Mesendoderm (in vitro differentiated cells): ENCODE results near the gene GCM1. TPM values are rescaled to one million over a fixed set of nuclear protein-coding genes. Genes with fewer than 3 reads are reported as not detected.

Source experiments
- DNase-seq: peaks from one replicate; pipeline ENCODE4 v3.0.0; 2013
- H2AK5ac ChIP-seq: 2 replicates; pipeline ENCODE4 v1.6.1; 2013; ENCODE audit warnings: low read length, inconsistent platforms
- H2BK120ac ChIP-seq: 2 replicates; pipeline ENCODE4 v1.6.1; 2013; ENCODE audit warnings: low read depth, mild to moderate bottlenecking, low read length, moderate library complexity, mixed read lengths
- H2BK15ac ChIP-seq: replicated peaks from 2 replicates; pipeline ENCODE4 v1.6.1; 2013; ENCODE audit warnings: low read depth, mild to moderate bottlenecking, moderate library complexity
- H2BK5ac ChIP-seq: 2 replicates; pipeline ENCODE4 v1.6.1; 2013; ENCODE audit warnings: low read length, inconsistent platforms
- H3K18ac ChIP-seq: 2 replicates; pipeline ENCODE4 v1.6.1; 2013; ENCODE audit warnings: mild to moderate bottlenecking, low read length, mixed read lengths
- H3K23ac ChIP-seq: one replicate; pipeline ENCODE4 v1.6.1; 2013; ENCODE audit warnings: low read length
- H3K27ac ChIP-seq: 2 replicates; pipeline ENCODE4 v1.5.1; 2013; ENCODE audit warnings: low read depth, mild to moderate bottlenecking, inconsistent platforms, low read length, moderate library complexity
- H3K27me3 ChIP-seq: 2 replicates; pipeline ENCODE4 v1.6.1; 2013; ENCODE audit warnings: low read length, control low read depth, mild to moderate bottlenecking, inconsistent platforms; ENCODE audit not compliant: insufficient read depth, poor library complexity
- H3K36me3 ChIP-seq: 2 replicates; pipeline ENCODE4 v1.6.1; 2013; ENCODE audit warnings: low read length, inconsistent platforms; ENCODE audit not compliant: control insufficient read depth, insufficient read depth
- H3K4ac ChIP-seq: one replicate; pipeline ENCODE4 v1.6.1; 2013; ENCODE audit warnings: low read depth, mild to moderate bottlenecking, low read length, moderate library complexity
- H3K4me1 ChIP-seq: 2 replicates; pipeline ENCODE4 v1.6.1; 2013; ENCODE audit warnings: low read depth, low read length, inconsistent platforms; ENCODE audit not compliant: control insufficient read depth
- H3K4me2 ChIP-seq: 2 replicates; pipeline ENCODE4 v1.6.1; 2013; ENCODE audit warnings: low read length
- H3K4me3 ChIP-seq: 2 replicates; pipeline ENCODE4 v1.5.1; 2013; ENCODE audit warnings: mild to moderate bottlenecking, low read length
- H3K56ac ChIP-seq: one replicate; pipeline ENCODE4 v1.6.1; 2013; ENCODE audit warnings: low read length
- H3K79me1 ChIP-seq: 2 replicates; pipeline ENCODE4 v1.6.1; 2013; ENCODE audit warnings: low read length, inconsistent platforms
- H3K79me2 ChIP-seq: 2 replicates; pipeline ENCODE4 v1.6.1; 2013; ENCODE audit warnings: mild to moderate bottlenecking, low read length; ENCODE audit not compliant: control insufficient read depth, insufficient read depth
- H3K9ac ChIP-seq: 2 replicates; pipeline ENCODE4 v1.6.1; 2013; ENCODE audit warnings: low read length, inconsistent platforms
- H4K5ac ChIP-seq: one replicate; pipeline ENCODE4 v1.6.1; 2013; ENCODE audit warnings: low read length
- H4K8ac ChIP-seq: one replicate; pipeline ENCODE4 v1.6.1; 2013; ENCODE audit warnings: low read depth, mild to moderate bottlenecking, control low read depth, low read length, moderate library complexity
- WGBS: extraction: QIAGEN DNeasy Blood & Tissue Kit; methylation state at CpG from one replicate; pipeline ENCODE4 v1.1.7; 2013; ENCODE audit warnings: low lambda C conversion rate, missing lambda C conversion rate; ENCODE audit not compliant: insufficient coverage; ENCODE audit errors: extremely low coverage; 5-methylcytosine and 5-hydroxymethylcytosine counted together
- small RNA-seq: library from polyadenylated mRNA; stranded (forward); fragments of <200 nt; extraction: miRNeasy Mini kit (QIAGEN cat#:217004); gene quantifications from one replicate; pipeline ENCODE3, GENCODE V24; 2013; ENCODE audit not compliant: insufficient read depth

GCM1 gene

DNA sequence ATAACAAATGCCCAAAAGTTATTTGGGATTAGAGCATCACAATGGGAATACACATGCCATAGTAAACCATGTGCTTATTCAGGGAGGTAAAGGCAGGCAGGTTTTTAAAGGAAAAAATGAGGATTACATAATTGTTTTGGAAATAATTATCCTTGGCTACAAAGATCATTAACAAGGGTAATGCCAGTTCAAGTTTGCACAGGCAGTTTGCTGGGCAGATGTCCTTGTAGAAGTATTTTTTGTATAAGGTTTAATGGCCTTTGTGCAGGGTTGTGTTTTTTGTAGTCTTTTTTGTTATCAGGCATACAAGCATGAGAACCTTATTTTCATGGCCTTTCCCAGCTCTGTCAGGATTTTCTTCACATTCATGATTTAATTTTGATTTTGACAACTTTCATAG, 58.7 kb downstream of the GCM1 start:
- Histone ChIP-seq H4K5ac (no peak overlapping the region), H3K56ac (no peak overlapping the region), H3K79me2 (no peaks in the 10 kb centered on the region), H3K27ac (no peak overlapping the region), H3K27me3 (no peaks in the 10 kb centered on the region), H3K4me1 (no peaks in the 10 kb centered on the region), H2BK5ac (no peak overlapping the region), H3K79me1 (no peaks in the 10 kb centered on the region), H3K9ac (no peak overlapping the region), H3K18ac (no peak overlapping the region), H3K4ac (no peak overlapping the region), H2AK5ac (no peak overlapping the region), H3K4me3 (no peak overlapping the region), H2BK120ac (no peak overlapping the region), H2BK15ac (no peak overlapping the region), H4K8ac (no peak overlapping the region), H3K4me2 (no peak overlapping the region), H3K23ac (no peak overlapping the region), H3K36me3 (peaks cover 4% of the 10 kb centered on the region)
- no peak for DNase-seq

DNA sequence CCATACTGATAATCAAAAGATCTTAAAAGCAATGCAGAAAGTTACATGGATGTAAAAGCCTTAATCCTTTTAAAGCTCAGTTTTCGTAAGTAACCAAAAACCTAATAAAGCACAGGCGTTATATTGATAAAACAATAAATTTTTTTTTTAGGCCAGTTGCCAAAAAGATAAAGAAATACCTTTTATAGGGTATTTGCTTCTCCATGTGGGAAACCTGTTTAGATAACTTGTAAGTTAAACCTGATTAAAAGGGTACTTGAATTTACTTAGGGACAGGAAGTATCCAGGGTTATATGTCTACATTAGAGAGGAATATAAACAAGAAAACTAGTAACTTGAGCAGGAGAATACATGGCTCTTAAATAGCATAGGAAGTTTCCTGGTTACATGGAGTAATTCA, 62.3 kb downstream of the GCM1 start:
- no peak for DNase-seq
- no peak overlapping the region for H2BK120ac ChIP-seq
- H3K56ac ChIP-seq, result no peak overlapping the region
- no peak overlapping the region for H3K18ac ChIP-seq
- no peak overlapping the region for H3K9ac ChIP-seq
- H3K4ac ChIP-seq, result no peak overlapping the region
- no peaks in the 10 kb centered on the region for H3K79me2 ChIP-seq
- no peak overlapping the region for H2BK5ac ChIP-seq
- H4K5ac ChIP-seq, result no peak overlapping the region
- peaks cover 4% of the 10 kb centered on the region for H3K36me3 ChIP-seq
- H3K79me1 ChIP-seq, result no peaks in the 10 kb centered on the region
- no peak overlapping the region for H3K4me2 ChIP-seq
- WGBS, result no CpG with 5 or more reads among the region's 2 CpGs
- no peaks in the 10 kb centered on the region for H3K4me1 ChIP-seq
- H3K23ac ChIP-seq, result no peak overlapping the region
- H2AK5ac ChIP-seq, result no peak overlapping the region
- H3K27me3 ChIP-seq, result no peaks in the 10 kb centered on the region
- H3K4me3 ChIP-seq, result no peak overlapping the region
- no peak overlapping the region for H2BK15ac ChIP-seq
- no peak overlapping the region for H4K8ac ChIP-seq
- H3K27ac ChIP-seq, result no peak overlapping the region

DNA sequence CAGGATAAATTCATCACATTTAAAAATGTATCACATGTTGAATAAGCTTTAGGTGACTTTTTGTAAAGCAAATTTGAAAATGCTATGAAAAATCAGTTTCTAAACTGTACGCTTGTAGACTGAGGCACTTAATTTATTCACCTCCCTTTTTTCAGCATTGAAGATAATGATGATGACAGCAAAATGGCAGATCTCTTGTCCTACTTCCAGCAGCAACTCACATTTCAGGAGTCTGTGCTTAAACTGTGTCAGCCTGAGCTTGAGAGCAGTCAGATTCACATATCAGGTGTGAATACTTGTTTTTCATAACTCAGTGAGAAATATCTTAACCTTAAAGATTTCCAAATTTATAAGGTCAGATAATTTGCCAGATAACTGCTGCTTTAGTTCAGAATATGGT, 67.8 kb downstream of the GCM1 start:
- H2BK15ac ChIP-seq, result no peak overlapping the region
- WGBS, result no CpG with 5 or more reads among the region's 1 CpG
- no peak overlapping the region for H4K8ac ChIP-seq
- no peaks in the 10 kb centered on the region for H3K4me1 ChIP-seq
- no peak overlapping the region for H3K4me3 ChIP-seq
- H2BK5ac ChIP-seq, result no peak overlapping the region
- no peak overlapping the region for H2BK120ac ChIP-seq
- no peak for DNase-seq
- no peak overlapping the region for H3K27ac ChIP-seq
- no peaks in the 10 kb centered on the region for H3K79me2 ChIP-seq
- no peak overlapping the region for H3K4me2 ChIP-seq
- no peak overlapping the region for H3K9ac ChIP-seq
- H4K5ac ChIP-seq, result no peak overlapping the region
- H3K4ac ChIP-seq, result no peak overlapping the region
- no peak overlapping the region for H2AK5ac ChIP-seq
- H3K23ac ChIP-seq, result no peak overlapping the region
- H3K56ac ChIP-seq, result no peak overlapping the region
- H3K79me1 ChIP-seq, result no peaks in the 10 kb centered on the region
- no peaks in the 10 kb centered on the region for H3K27me3 ChIP-seq
- no peak overlapping the region for H3K18ac ChIP-seq
- peaks cover 3% of the 10 kb centered on the region for H3K36me3 ChIP-seq

Small RNAs within 50 kb of the gene (small RNA-seq; reads per million reads assigned to genes)
- gene RN7SL244P, result not detected
- not detected for gene RNU6-464P
